HCT116 (cell line): ENCODE measurements around the gene NDUFA11.

ENCODE experiments used
- CBX3 ChIP-seq: IDR thresholded peaks from 2 replicates; pipeline ENCODE4 v1.6.1; 2012; ENCODE audit warnings: low read depth
- CEBPB ChIP-seq: IDR thresholded peaks from 2 replicates; pipeline ENCODE4 v1.6.1; 2012; ENCODE audit warnings: low read depth
- EGR1 ChIP-seq: IDR thresholded peaks from 2 replicates; pipeline ENCODE4 v1.6.1; 2012; ENCODE audit warnings: low read depth
- EZH2 ChIP-seq: fragments of 200-600 bp; sonication (generic); IDR thresholded peaks from 2 replicates; pipeline ENCODE4 v1.6.1; 2017; ENCODE audit warnings: antibody characterized with exemption, mixed run types
- EZH2phosphoT487 ChIP-seq: fragments of 200-600 bp; IDR thresholded peaks from 2 replicates; pipeline ENCODE4 v1.6.1; 2018; ENCODE audit warnings: antibody characterized with exemption, borderline replicate concordance
- POLR2A ChIP-seq: IDR thresholded peaks from 2 replicates; pipeline ENCODE4 v1.7.0; 2011; ENCODE audit warnings: borderline replicate concordance; ENCODE audit not compliant: insufficient read depth, insufficient read length; ENCODE audit errors: extremely low read depth
- POLR2AphosphoS5 ChIP-seq: IDR thresholded peaks from 2 replicates; pipeline ENCODE4 v1.6.1; 2011; ENCODE audit warnings: mild to moderate bottlenecking, low read depth, low read length, moderate library complexity
- SIN3A ChIP-seq: IDR thresholded peaks from 2 replicates; pipeline ENCODE4 v1.6.1; 2012; ENCODE audit warnings: low read depth
- SRF ChIP-seq: IDR thresholded peaks from 2 replicates; pipeline ENCODE4 v1.6.1; 2012; ENCODE audit warnings: low read depth
- TCF7L2 ChIP-seq: IDR thresholded peaks from 2 replicates; pipeline ENCODE4 v1.7.0; 2011; ENCODE audit warnings: borderline replicate concordance, inconsistent platforms; ENCODE audit not compliant: insufficient read depth, insufficient read length; ENCODE audit errors: extremely low read depth
- YY1 ChIP-seq: IDR thresholded peaks from 2 replicates; pipeline ENCODE4 v1.6.1; 2011; ENCODE audit warnings: low read length, low read depth, moderate library complexity, mild to moderate bottlenecking; ENCODE audit not compliant: insufficient replicate concordance; ENCODE audit errors: extremely low read depth
- TF ChIP-seq, protein P1 (sequence below), 3 experiments: fragments of 200-600 bp in 1 of 3; sonication (generic) in 1 of 3; IDR thresholded peaks in 2 of 3; conservative IDR thresholded peaks in 1 of 3; 2 replicates each; pipeline ENCODE4 v1.5.1; 2012 to 2017; ENCODE audit warnings: low read depth in 2 of 3, low read length in 2 of 3, antibody characterized with exemption in 1 of 3, borderline replicate concordance in 1 of 3, control low read depth in 1 of 3, mild to moderate bottlenecking in 1 of 3, mixed read lengths in 1 of 3, mixed run types in 1 of 3, moderate library complexity in 1 of 3; ENCODE audit not compliant: insufficient read depth in 1 of 3
- TF ChIP-seq, protein P2 (sequence below): IDR thresholded peaks from 2 replicates; pipeline ENCODE4 v1.6.1; 2012
- TF ChIP-seq, protein P3 (sequence below): IDR thresholded peaks from 2 replicates; pipeline ENCODE4 v1.6.1; 2012; ENCODE audit warnings: low read depth

DNA sequence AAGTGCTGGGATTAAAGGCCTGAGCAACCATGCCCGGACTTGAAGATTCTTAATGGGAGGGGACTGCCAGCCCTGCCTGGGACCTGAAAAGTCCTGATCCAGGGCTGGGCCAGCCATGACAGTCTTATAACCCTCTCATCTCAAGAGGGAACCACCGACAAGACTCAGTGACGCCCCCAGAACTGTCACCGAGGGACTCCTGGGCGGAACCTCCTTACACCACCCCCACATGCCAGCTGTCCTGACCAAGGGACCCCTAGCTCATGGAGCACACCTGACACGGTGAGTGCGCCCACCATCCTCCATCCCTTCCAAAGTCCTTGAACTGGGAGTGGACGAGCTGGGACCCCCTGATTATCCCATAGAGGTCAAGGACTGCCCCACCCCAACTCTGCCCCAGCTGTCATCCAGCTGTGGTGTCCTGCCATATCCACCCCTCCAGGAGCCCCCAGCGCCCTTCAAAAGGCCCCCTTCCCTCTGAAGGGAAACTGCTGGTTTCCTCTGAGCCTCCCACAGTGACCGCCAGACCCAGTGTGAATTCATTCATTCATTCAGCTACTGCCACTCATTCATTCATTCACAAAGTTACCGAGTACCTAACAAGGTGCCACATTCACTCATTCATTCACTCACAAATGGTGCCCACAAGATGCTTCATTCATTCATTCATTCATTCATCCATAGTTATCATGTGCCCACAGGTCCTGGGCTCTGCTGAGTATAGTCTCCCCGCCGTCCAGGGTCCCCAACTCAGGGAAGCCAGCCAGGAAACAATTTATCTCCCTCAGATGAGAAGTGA, 3.7 kb downstream of the NDUFA11 start:
- TF ChIP-seq POLR2A (no peak), EZH2 (no peak), YY1 (no peak), EZH2phosphoT487 (no peak), EGR1 (no peak), SRF (no peak), TCF7L2 (no peak), SIN3A (no peak), CBX3 (no peak), CEBPB (no peak), POLR2AphosphoS5 (no peak)
- TF ChIP-seq, protein P1, sequence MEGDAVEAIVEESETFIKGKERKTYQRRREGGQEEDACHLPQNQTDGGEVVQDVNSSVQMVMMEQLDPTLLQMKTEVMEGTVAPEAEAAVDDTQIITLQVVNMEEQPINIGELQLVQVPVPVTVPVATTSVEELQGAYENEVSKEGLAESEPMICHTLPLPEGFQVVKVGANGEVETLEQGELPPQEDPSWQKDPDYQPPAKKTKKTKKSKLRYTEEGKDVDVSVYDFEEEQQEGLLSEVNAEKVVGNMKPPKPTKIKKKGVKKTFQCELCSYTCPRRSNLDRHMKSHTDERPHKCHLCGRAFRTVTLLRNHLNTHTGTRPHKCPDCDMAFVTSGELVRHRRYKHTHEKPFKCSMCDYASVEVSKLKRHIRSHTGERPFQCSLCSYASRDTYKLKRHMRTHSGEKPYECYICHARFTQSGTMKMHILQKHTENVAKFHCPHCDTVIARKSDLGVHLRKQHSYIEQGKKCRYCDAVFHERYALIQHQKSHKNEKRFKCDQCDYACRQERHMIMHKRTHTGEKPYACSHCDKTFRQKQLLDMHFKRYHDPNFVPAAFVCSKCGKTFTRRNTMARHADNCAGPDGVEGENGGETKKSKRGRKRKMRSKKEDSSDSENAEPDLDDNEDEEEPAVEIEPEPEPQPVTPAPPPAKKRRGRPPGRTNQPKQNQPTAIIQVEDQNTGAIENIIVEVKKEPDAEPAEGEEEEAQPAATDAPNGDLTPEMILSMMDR (IDR thresholded peaks at IDR 0.05 in 2 of 3, conservative IDR thresholded peaks at IDR 0.05 in 1 of 3; ENCODE audit: borderline replicate concordance in 1 of 3, insufficient read depth in 1 of 3, low read depth in 2 of 3, low read length in 2 of 3) = no peak
- TF ChIP-seq, protein P2, sequence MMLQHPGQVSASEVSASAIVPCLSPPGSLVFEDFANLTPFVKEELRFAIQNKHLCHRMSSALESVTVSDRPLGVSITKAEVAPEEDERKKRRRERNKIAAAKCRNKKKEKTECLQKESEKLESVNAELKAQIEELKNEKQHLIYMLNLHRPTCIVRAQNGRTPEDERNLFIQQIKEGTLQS = no peak
- TF ChIP-seq, protein P3, sequence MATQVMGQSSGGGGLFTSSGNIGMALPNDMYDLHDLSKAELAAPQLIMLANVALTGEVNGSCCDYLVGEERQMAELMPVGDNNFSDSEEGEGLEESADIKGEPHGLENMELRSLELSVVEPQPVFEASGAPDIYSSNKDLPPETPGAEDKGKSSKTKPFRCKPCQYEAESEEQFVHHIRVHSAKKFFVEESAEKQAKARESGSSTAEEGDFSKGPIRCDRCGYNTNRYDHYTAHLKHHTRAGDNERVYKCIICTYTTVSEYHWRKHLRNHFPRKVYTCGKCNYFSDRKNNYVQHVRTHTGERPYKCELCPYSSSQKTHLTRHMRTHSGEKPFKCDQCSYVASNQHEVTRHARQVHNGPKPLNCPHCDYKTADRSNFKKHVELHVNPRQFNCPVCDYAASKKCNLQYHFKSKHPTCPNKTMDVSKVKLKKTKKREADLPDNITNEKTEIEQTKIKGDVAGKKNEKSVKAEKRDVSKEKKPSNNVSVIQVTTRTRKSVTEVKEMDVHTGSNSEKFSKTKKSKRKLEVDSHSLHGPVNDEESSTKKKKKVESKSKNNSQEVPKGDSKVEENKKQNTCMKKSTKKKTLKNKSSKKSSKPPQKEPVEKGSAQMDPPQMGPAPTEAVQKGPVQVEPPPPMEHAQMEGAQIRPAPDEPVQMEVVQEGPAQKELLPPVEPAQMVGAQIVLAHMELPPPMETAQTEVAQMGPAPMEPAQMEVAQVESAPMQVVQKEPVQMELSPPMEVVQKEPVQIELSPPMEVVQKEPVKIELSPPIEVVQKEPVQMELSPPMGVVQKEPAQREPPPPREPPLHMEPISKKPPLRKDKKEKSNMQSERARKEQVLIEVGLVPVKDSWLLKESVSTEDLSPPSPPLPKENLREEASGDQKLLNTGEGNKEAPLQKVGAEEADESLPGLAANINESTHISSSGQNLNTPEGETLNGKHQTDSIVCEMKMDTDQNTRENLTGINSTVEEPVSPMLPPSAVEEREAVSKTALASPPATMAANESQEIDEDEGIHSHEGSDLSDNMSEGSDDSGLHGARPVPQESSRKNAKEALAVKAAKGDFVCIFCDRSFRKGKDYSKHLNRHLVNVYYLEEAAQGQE = no peak
